Adipocyte (in vitro differentiated cells): ENCODE measurements around the gene ASH1L.
"Not testable (repeated sequence)": the region's sequence is repeated elsewhere in the genome, so short reads cannot be mapped to it uniquely, and the experiment has no call there.

ENCODE experiments used
- DNase-seq: peaks from one replicate; pipeline ENCODE4 v3.0.0-alpha.2; 2015; ENCODE audit warnings: low read depth
- H3K27me3 ChIP-seq: replicated peaks from 2 replicates; pipeline ENCODE4 v1.7.0; 2013; ENCODE audit warnings: mild to moderate bottlenecking, low read length, moderate library complexity; ENCODE audit not compliant: control insufficient read depth, insufficient read depth
- H3K36me3 ChIP-seq: 2 replicates; pipeline ENCODE4 v1.7.0; 2013; ENCODE audit warnings: low read length, mild to moderate bottlenecking, moderate library complexity; ENCODE audit not compliant: control insufficient read depth, insufficient read depth, severe bottlenecking
- H3K4me1 ChIP-seq: 2 replicates; pipeline ENCODE4 v1.7.0; 2013; ENCODE audit warnings: mild to moderate bottlenecking, low read length, moderate library complexity; ENCODE audit not compliant: control insufficient read depth, insufficient read depth
- H3K4me3 ChIP-seq: 2 replicates; pipeline ENCODE4 v1.7.0; 2013; ENCODE audit warnings: mild to moderate bottlenecking, low read length, moderate library complexity
- H3K9ac ChIP-seq: 2 replicates; pipeline ENCODE4 v1.7.0; 2013; ENCODE audit warnings: mild to moderate bottlenecking, low read length, moderate library complexity
- H3K9me3 ChIP-seq: 2 replicates; pipeline ENCODE4 v1.7.0; 2013; ENCODE audit warnings: mild to moderate bottlenecking, low read length, moderate library complexity; ENCODE audit not compliant: control insufficient read depth

ASH1L gene

DNA sequence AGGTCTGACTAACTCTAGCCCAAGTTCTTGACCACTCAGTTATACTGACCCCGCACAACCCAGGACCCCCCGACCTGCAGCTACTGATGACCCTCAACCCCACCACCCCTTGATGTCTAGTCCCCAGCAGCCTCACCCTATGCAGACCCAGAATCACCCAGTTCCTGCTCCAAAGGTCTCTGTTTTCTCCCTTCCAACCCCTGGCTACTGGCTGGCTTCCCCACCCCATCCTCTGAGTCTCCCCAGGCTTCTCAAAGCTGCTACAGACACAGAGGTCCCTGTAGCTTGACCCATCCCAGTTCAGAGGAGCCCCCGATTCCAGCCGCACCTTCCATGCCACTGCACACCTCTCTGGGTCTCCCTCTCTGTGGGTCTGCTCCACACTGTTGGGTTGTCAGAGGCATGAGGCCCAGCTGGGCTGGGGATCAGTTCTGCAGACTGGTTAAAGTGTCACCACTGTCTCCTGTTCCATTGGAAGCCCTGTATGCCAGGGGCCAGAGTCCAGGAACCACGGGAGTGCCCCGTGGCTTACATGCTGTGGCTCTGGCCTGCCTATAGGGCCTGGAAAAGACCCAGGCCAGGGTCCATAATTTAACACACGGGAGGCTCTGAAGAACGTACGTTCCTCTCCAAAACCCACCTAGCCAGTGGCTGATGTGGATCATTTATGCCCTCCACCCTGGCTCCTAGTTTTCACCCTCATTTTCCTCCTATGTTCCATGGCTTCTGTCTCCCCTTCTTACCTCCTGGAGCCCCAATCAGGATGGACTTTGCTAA, 261.9 kb downstream of the ASH1L start:
- peaks cover 16% of the 10 kb centered on the region for H3K27me3 ChIP-seq
- H3K4me1 ChIP-seq, result no peaks in the 10 kb centered on the region
- no peak overlapping the region for H3K4me3 ChIP-seq
- no peaks in the 10 kb centered on the region for H3K9me3 ChIP-seq
- no peak overlapping the region for H3K9ac ChIP-seq
- no peak for DNase-seq
- H3K36me3 ChIP-seq, result no peaks in the 10 kb centered on the region

DNA sequence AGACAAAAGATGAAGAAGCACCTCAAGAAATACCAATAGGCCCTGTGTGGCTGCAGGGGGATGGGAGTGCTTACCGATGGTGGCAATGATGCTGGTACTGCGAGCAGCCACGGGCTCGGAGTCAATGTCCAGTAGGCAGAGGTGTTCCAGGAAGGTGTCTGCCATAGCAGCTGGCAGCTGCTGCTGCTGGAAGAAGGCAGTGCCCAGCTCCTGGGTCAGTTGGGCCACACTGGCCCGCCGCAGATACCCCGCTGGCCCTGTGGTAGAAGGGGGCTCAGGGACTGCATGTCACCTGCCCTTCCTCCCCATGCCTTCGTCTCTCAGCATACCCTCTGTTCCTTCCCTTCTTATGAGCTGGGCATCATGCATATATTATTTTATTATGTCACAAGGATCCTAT, 262.6 kb downstream of the ASH1L start:
- DNase-seq, result no peak
- H3K27me3 ChIP-seq, result peaks cover 23% of the 10 kb centered on the region
- H3K36me3 ChIP-seq, result no peaks in the 10 kb centered on the region
- H3K9me3 ChIP-seq, result no peaks in the 10 kb centered on the region
- H3K4me3 ChIP-seq, result no peak overlapping the region
- no peak overlapping the region for H3K9ac ChIP-seq
- no peaks in the 10 kb centered on the region for H3K4me1 ChIP-seq

DNA sequence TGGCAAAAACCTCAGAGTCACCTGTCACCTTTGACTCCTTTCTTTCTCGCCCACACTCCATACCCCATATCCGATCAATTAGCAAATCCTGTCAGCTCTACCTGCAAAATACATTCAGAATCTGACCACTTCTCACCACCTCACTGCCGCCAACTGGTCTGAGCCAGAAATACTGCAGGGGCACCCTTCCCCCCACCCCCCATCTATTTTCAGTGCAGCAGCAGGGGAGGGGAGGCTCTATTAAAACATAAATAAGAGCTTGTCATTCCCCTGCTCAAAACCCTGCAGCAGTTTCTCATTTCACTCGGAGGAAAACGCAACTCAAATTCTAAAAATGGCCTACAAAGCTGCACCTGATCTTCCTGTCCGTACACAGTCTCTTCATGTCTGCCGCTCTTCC, 265.2 kb downstream of the ASH1L start:
- DNase-seq, result no peak
- Histone ChIP-seq H3K27me3 (peaks cover 45% of the 10 kb centered on the region), H3K9me3 (no peaks in the 10 kb centered on the region), H3K36me3 (no peaks in the 10 kb centered on the region), H3K4me1 (no peaks in the 10 kb centered on the region), H3K9ac (no peak overlapping the region), H3K4me3 (no peak overlapping the region)

DNA sequence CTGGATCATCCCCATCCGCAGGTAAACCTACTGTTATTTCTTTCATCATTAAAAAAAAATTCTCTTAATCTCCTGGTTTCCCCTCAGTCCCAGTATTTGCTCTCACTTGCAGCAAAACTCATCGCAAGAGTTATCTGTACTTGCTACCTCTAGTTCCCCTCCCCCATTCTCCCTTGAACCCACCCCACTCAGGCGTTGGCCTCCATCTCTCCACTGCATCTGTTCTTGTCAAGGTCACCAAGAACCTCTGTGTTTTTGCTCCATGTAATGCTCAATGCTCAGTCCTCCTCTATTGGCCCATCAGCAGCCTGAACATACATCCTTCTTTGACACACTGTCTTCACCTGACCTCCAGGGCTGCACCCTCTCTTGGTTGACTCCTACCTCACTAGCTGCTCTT, 265.9 kb downstream of the ASH1L start:
- no peak overlapping the region for H3K9ac ChIP-seq
- H3K9me3 ChIP-seq, result no peaks in the 10 kb centered on the region
- DNase-seq, result no peak
- H3K27me3 ChIP-seq, result peaks cover 49% of the 10 kb centered on the region
- H3K4me3 ChIP-seq, result no peak overlapping the region
- no peaks in the 10 kb centered on the region for H3K36me3 ChIP-seq
- no peaks in the 10 kb centered on the region for H3K4me1 ChIP-seq

DNA sequence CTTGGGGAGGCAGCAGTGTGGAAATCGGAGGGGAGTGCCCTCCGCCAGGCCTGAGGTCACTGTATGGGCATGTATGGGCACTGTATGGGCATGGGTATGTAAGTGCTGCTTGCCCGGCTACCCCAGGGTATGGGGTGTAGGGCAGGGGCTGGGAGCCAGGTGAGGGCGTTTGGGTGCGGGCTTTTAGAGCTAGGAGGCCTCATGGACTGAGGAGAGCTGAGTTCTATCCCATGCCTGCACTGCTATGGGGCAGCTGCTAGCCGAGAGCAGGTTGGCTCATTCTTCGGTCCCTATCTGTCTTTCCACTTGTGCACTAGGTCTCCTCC, 266.7 kb downstream of the ASH1L start:
- no peaks in the 10 kb centered on the region for H3K9me3 ChIP-seq
- DNase-seq, result no peak
- H3K4me3 ChIP-seq, result no peak overlapping the region
- no peaks in the 10 kb centered on the region for H3K4me1 ChIP-seq
- no peak overlapping the region for H3K9ac ChIP-seq
- no peaks in the 10 kb centered on the region for H3K36me3 ChIP-seq
- H3K27me3 ChIP-seq, result peaks cover 49% of the 10 kb centered on the region

DNA sequence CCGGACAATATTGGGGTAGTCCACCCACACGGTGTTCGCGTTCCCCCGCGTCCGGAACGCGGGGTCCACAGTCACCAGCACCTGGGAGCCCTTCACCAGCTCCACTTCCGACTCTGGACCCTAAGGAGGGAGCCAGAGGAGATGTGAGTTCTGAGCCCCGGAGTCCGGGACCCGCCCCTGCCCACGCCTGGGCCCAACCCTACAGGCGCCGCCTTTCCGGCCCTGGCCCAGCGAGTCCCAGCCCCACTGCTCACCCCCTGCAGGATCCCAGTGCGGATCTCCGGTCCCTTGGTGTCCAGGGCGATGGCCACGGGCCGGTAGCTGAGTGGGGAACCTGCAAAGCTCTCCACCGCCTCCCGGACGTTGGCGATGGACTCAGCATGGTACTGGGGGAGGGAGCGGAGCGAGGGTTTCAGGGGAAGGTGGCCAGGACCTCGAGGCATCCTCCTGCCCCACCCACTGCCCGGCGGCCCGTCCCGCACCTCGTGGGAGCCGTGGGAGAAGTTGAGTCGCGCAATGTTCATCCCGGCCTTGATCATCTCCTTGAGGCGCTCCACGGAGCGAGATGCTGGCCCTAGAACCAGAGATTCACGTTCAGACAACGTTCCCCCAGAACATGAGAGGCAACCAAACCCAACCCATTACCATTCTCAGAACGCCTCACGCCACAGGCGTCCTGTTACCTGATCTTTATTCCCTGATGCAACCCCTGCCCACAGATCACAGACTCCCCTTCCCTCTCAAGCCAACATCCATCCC, 267.2 kb downstream of the ASH1L start:
- no peak overlapping the region for H3K9ac ChIP-seq
- no peaks in the 10 kb centered on the region for H3K4me1 ChIP-seq
- no peaks in the 10 kb centered on the region for H3K9me3 ChIP-seq
- no peak overlapping the region for H3K4me3 ChIP-seq
- H3K36me3 ChIP-seq, result no peaks in the 10 kb centered on the region
- no peak for DNase-seq
- H3K27me3 ChIP-seq, result peaks cover 51% of the 10 kb centered on the region

DNA sequence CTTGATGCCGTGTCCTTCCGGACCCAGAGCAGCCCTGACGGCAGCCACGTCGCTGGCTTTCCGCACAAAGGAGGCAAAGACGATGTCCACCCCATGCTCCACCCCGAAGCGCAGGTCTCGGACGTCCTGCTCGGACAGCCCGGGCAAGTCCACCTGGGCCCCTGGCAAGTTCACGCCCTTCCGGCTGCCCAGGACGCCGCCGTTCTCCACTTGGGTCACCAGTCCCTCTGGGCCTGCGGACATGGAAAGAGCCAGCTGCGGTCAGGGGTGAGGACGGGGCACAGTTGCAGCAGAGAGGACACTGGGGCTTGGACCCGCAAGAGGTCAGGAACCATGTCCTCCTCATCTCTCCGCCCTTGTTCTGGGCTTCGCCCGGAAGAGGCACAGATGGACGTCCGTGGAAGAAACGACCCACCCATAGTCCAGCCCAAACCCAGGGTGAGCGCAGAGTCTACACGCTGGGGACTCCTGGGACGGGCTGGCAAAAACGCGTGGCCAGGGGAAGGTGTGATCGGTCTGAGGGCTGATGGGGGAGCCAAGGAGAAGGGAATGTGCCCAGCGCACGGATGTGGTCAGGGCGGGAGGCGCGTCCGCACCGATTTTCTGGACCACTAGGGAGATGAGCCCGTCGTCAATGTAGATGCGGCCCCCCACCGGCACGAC, 268.0 kb downstream of the ASH1L start:
- H3K36me3 ChIP-seq, result no peaks in the 10 kb centered on the region
- no peak for DNase-seq
- H3K9me3 ChIP-seq, result no peaks in the 10 kb centered on the region
- no peaks in the 10 kb centered on the region for H3K4me1 ChIP-seq
- H3K4me3 ChIP-seq, result no peak overlapping the region
- H3K27me3 ChIP-seq, result peaks cover 54% of the 10 kb centered on the region
- no peak overlapping the region for H3K9ac ChIP-seq

DNA sequence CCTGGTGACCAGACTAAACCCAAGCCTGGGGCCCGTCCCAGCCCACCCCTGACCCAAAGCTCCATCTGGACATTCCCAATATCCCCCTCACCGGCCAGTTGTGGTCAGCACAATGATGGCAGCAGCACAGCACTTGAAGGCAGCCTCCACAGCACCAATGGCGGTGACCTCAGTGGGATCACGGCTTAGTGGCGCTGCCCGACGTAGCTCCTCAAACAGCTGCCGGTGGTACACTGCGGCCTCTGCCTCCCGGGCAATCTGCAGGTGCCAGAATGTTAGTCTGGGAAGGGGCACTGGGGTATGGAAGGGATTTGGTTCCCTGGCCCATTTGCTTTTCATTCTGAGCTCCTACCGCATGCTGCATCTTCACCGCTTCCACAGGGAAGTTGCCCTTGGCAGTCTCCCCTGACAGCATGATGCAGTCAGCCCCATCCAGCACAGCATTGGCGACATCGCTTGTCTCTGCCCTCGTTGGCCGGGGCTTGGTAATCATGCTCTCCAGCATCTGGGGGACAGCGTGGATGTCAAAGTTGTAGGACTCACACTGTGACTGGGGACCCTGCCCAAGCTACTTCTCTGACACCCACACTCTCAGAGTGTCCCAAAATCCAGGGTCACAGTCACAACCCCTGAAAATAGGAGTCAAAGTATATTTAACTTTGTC, 269.4 kb downstream of the ASH1L start:
- Histone ChIP-seq H3K9me3 (no peaks in the 10 kb centered on the region), H3K36me3 (no peaks in the 10 kb centered on the region), H3K27me3 (peaks cover 54% of the 10 kb centered on the region), H3K4me3 (no peak overlapping the region), H3K9ac (no peak overlapping the region), H3K4me1 (no peaks in the 10 kb centered on the region)
- DNase-seq, result no peak

DNA sequence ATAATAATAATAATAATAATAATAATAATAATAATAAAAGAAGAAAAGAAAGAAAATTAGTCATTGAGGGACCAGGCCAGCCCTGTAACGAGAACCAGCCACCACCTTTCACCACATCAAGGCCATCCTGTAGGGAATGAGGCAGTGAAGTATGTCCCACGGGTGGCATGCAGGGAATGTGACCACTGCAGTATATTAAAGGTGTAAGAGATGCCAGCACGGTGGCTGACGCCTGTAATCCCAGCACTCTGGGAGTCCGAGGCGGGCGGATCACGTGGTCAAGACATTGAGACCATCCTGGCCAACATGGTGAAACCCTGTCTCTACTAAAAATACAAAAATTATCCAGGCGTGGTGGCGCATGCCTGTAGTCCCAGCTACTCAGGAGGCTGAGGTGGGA, 271.6 kb downstream of the ASH1L start:
- not testable (repeated sequence) for H3K36me3 ChIP-seq, H3K4me1 ChIP-seq, DNase-seq, H3K9me3 ChIP-seq, H3K4me3 ChIP-seq, H3K9ac ChIP-seq
- H3K27me3 ChIP-seq, result peaks cover 44% of the 10 kb centered on the region

DNA sequence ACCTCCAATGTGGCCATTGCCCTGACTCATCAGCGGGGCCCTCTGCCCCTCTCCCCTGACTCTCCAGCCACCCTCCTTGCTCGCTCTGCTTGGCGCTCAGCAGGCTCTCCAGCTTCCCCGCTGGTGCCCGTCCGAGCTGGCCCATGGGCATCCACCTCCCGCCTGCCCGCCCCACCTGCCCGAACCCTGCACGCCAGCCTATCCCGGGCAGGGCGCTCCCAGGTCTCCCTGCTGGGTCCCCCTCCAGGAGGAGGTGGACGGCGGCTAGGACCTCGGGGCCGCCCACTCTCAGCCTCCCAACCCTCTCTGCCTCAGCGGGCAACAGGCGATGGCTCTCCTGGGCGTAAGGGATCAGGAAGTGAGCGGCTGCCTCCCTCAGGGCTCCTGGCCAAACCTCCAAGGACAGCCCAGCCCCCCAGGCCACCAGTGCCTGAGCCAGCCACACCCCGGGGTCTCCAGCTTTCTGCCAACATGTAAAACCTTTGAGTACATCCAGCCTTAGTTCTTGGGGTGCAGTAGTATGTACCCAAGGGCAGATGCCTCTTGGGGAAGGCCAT, 274.5 kb downstream of the ASH1L start:
- no peak overlapping the region for H3K9ac ChIP-seq
- H3K4me3 ChIP-seq, result no peak overlapping the region
- no peaks in the 10 kb centered on the region for H3K9me3 ChIP-seq
- H3K36me3 ChIP-seq, result no peaks in the 10 kb centered on the region
- no peak for DNase-seq
- H3K4me1 ChIP-seq, result no peaks in the 10 kb centered on the region
- H3K27me3 ChIP-seq, result peaks cover 16% of the 10 kb centered on the region

DNA sequence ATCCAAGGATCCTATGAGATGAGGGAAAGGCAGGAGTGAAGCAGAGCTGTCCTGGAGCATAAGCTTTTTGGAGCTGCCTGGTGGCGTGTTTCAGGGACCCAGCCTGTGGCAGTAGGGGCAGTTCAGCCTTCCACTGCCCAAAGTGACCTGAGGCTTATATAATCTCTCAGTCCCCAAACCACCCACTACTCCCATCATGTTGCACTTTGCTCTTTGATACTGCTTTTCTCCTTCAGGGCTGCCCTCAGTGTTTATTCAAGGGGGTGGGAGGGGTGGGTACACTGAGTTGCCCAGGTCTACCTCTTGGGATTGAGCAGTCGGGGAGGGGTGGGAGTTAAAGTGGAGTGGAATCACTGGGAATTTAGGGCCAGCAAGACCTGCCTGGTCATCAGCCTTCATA, 276.1 kb downstream of the ASH1L start:
- H3K36me3 ChIP-seq, result no peaks in the 10 kb centered on the region
- no peak overlapping the region for H3K4me3 ChIP-seq
- H3K9me3 ChIP-seq, result no peaks in the 10 kb centered on the region
- H3K27me3 ChIP-seq, result peaks cover 7% of the 10 kb centered on the region
- no peak overlapping the region for H3K9ac ChIP-seq
- DNase-seq, result no peak
- H3K4me1 ChIP-seq, result no peaks in the 10 kb centered on the region
